A673 (cell line): Measurements from ENCODE around the gene MDM1. TPM values are rescaled to one million over a fixed set of nuclear protein-coding genes. Genes with fewer than 3 reads are reported as not detected.

Source experiments
- BruUV-seq: library from RNA; stranded (reverse); fragments of 400-500 nt; replicated peaks from 2 replicates; lab custom pipeline; 2021; lab: Mats Ljungman, UMichigan
- CTCF ChIA-PET: fragments of 300-600 bp; sonication (Branson Sonifier 250); formaldehyde crosslinking; loops from one replicate; lab custom pipeline; 2022; ENCODE audit warnings: antibody characterized with exemption; lab: Charles Lee
- POLR2A ChIA-PET: fragments of 300-600 bp; sonication (Branson Sonifier 250); formaldehyde crosslinking; loops from one replicate; lab custom pipeline; 2022; ENCODE audit warnings: antibody characterized with exemption; ENCODE audit not compliant: low non-redundant PET; lab: Charles Lee
- DNase-seq: peaks from one replicate; pipeline ENCODE4 v3.0.0-alpha.2; 2015; ENCODE audit warnings: low spot score
- H3K27ac ChIP-seq: fragments of 200-600 bp; sonication (generic); 2 replicates; pipeline ENCODE4 v1.5.1; 2016; ENCODE audit warnings: mixed run types, low read depth, mild to moderate bottlenecking, mixed read lengths, antibody characterized with exemption, low read length; ENCODE audit not compliant: poor library complexity, severe bottlenecking
- H3K27me3 ChIP-seq: fragments of 200-600 bp; sonication (generic); replicated peaks from 2 replicates; pipeline ENCODE4 v1.6.1; 2017; ENCODE audit warnings: mixed run types, low read depth, mild to moderate bottlenecking, mixed read lengths, antibody characterized with exemption, low read length; ENCODE audit not compliant: insufficient read depth, poor library complexity
- H3K36me3 ChIP-seq: fragments of 200-600 bp; sonication (generic); 2 replicates; pipeline ENCODE4 v1.6.1; 2016; ENCODE audit warnings: mixed run types, mild to moderate bottlenecking, mixed read lengths, antibody characterized with exemption, low read length; ENCODE audit not compliant: insufficient read depth, poor library complexity, severe bottlenecking
- H3K4me1 ChIP-seq: fragments of 200-600 bp; sonication (generic); 2 replicates; pipeline ENCODE4 v1.6.1; 2017; ENCODE audit warnings: mixed run types, mild to moderate bottlenecking, mixed read lengths, antibody characterized with exemption, low read length; ENCODE audit not compliant: insufficient read depth, poor library complexity, severe bottlenecking
- H3K4me3 ChIP-seq: fragments of 200-600 bp; sonication (generic); 2 replicates; pipeline ENCODE4 v1.5.1; 2016; ENCODE audit warnings: low read depth, mixed run types, mild to moderate bottlenecking, mixed read lengths, low read length; ENCODE audit not compliant: poor library complexity, severe bottlenecking
- H3K9me3 ChIP-seq: fragments of 200-600 bp; sonication (generic); 2 replicates; pipeline ENCODE4 v1.6.1; 2016; ENCODE audit warnings: mixed run types, low read depth, mild to moderate bottlenecking, mixed read lengths, antibody characterized with exemption, low read length; ENCODE audit not compliant: poor library complexity, severe bottlenecking
- EZH2 ChIP-seq: fragments of 200-600 bp; sonication (generic); IDR thresholded peaks from 2 replicates; pipeline ENCODE4 v1.6.1; 2017; ENCODE audit warnings: borderline replicate concordance, low read depth, mild to moderate bottlenecking, mixed read lengths, antibody characterized with exemption, low read length; ENCODE audit not compliant: poor library complexity, severe bottlenecking
- intact Hi-C: fragments of 100-400 bp; cut with micrococcal nuclease; formaldehyde crosslinking; loops from one replicate; pipeline ENCODE4 v1.10.0; 2022; ENCODE audit not compliant: unreplicated experiment
- total RNA-seq: library from RNA; stranded (reverse); gene quantifications from 2 replicates; pipeline ENCODE4 v1.2.3, GENCODE V29; 2021
- TF ChIP-seq, protein P1 (sequence below): fragments of 300-800, 200-600 bp; sonication (generic); conservative IDR thresholded peaks from 2 replicates; pipeline ENCODE4 v1.5.1; 2017; ENCODE audit warnings: low read depth, mild to moderate bottlenecking, antibody characterized with exemption, low read length, moderate library complexity, mixed read lengths

MDM1 gene
- total RNA-seq, 1 experiment from 2014 or later, result 18.6 TPM

DNA sequence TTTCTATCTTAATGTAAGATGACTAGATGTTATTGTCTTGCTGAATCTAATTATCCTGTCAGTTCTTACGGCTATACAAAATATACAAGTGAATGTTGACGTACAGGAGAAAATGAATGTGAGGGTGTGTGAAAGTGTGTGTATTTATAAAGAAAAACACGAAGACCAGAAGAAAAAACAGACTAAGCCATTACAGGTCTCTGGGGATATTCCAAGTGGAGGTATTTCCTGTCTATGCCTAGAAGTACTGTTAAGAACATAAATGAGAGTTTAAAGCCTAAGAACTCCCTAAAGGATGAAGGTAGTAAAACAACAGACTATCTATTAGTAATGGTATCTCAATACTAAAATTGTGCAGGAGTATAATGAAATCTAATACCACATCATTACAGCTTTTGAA is 7.6 kb downstream of the MDM1 start:
- H3K9me3 ChIP-seq, result no peaks in the 10 kb centered on the region
- POLR2A ChIA-PET, result interaction anchor here (0.7 kb wide), 1 partner anchor 281 kb away, joined by 3 read pairs; no protein-coding TSS in a partner anchor
- H3K4me3 ChIP-seq, result no peak overlapping the region
- H3K27me3 ChIP-seq, result no peaks in the 10 kb centered on the region
- H3K27ac ChIP-seq, result no peak overlapping the region
- no TSS peak for BruUV-seq
- intact Hi-C loops, result no loop called here
- peaks cover 13% of the 10 kb centered on the region for H3K4me1 ChIP-seq
- CTCF ChIA-PET, result no interaction called here
- TF ChIP-seq EZH2, result no peak
- TF ChIP-seq, protein P1, sequence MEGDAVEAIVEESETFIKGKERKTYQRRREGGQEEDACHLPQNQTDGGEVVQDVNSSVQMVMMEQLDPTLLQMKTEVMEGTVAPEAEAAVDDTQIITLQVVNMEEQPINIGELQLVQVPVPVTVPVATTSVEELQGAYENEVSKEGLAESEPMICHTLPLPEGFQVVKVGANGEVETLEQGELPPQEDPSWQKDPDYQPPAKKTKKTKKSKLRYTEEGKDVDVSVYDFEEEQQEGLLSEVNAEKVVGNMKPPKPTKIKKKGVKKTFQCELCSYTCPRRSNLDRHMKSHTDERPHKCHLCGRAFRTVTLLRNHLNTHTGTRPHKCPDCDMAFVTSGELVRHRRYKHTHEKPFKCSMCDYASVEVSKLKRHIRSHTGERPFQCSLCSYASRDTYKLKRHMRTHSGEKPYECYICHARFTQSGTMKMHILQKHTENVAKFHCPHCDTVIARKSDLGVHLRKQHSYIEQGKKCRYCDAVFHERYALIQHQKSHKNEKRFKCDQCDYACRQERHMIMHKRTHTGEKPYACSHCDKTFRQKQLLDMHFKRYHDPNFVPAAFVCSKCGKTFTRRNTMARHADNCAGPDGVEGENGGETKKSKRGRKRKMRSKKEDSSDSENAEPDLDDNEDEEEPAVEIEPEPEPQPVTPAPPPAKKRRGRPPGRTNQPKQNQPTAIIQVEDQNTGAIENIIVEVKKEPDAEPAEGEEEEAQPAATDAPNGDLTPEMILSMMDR, result no peak
- H3K36me3 ChIP-seq, result peaks cover 4% of the 10 kb centered on the region
- peak; percentile 57 for DNase-seq

DNA sequence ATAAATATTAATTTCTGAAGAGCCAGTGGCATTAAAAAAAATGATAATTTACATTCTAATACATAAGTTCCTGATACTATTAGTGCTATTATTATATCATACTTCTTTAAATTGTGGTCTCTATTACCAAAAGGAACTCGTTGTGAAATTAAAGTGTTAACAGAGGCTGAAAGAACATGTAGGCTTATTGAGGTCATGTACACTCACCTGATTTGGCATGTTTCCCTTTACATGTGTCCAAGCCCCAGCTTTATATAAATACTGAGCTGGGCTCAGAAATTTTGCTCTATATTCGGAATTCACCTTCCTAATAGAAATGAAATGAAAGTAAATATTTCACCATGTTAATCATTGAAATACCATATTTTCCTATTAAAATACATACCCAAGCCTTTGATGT is 11.0 kb downstream of the MDM1 start:
- TF ChIP-seq EZH2, result no peak
- TF ChIP-seq, protein P1, result no peak
- no TSS peak for BruUV-seq
- ChIA-PET CTCF (no interaction called here), POLR2A (no interaction called here)
- H3K4me3 ChIP-seq, result no peak overlapping the region
- no peaks in the 10 kb centered on the region for H3K9me3 ChIP-seq
- peaks cover 4% of the 10 kb centered on the region for H3K36me3 ChIP-seq
- peaks cover 13% of the 10 kb centered on the region for H3K4me1 ChIP-seq
- no peaks in the 10 kb centered on the region for H3K27me3 ChIP-seq
- H3K27ac ChIP-seq, result no peak overlapping the region
- no peak for DNase-seq
- intact Hi-C loops, result no loop called here

DNA sequence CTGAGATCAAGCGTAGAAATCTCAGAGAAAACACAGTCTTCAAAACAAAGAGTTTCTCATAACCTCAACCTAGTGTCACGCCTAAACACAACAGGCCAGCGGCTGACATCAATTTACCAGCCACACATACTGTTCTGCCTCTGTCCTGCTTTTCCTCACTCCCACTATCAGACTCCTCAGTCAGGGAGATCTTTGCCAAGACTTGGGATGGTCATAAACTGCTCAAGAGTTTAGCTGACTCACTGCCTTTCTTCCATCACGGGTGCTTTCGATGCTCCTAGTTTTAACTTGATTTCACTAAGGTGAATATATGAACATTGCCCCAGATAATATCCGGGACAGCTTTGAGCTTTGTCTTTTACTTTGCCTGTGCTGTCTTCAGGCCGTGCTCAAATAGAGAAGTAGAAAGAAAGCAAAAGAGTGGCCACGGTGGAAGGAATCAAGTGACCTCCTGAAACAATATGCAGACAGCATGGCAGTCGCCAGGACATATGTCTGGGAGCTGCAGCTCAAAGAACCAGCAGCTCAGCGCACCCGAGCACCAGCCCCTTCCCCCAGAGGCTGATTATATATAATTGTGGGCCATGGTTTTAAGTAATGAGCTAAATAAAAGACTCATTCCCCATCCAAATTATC is 12.1 kb downstream of the MDM1 start:
- no peaks in the 10 kb centered on the region for H3K27me3 ChIP-seq
- intact Hi-C loops, result loop anchor here (5.0 kb wide), 1 partner anchor 278 kb away; no protein-coding TSS in a partner anchor
- H3K4me3 ChIP-seq, result no peak overlapping the region
- H3K27ac ChIP-seq, result no peak overlapping the region
- BruUV-seq, result no TSS peak
- peaks cover 4% of the 10 kb centered on the region for H3K36me3 ChIP-seq
- no peak for DNase-seq
- no peaks in the 10 kb centered on the region for H3K9me3 ChIP-seq
- no peak for TF ChIP-seq EZH2
- TF ChIP-seq, protein P1, result no peak
- CTCF ChIA-PET, result interaction anchor here (0.6 kb wide), 1 partner anchor 81 kb away, joined by 4 read pairs; no protein-coding TSS in a partner anchor
- POLR2A ChIA-PET, result no interaction called here
- peaks cover 13% of the 10 kb centered on the region for H3K4me1 ChIP-seq
